Liver (tissue), 3 donors: ENCODE data around the gene TMPRSS11F.

Source experiments
- ATF3 ChIP-seq: IDR thresholded peaks from 2 replicates; pipeline ENCODE4 v1.6.1; 2016; ENCODE audit warnings: antibody characterized with exemption
- CTCF ChIP-seq: fragments of 150-350 bp; IDR thresholded peaks from 2 replicates; pipeline ENCODE4 v1.5.1; 2017; ENCODE audit warnings: improper control_type of control experiment, low read depth, low read length; ENCODE audit not compliant: missing input control
- EGR1 ChIP-seq, 2 donors: IDR thresholded peaks; 2 replicates each; pipeline ENCODE4 v1.6.1; 2016 to 2018; ENCODE audit warnings: antibody characterized with exemption in 2 of 2, low read depth in 2 of 2
- FOXA1 ChIP-seq: IDR thresholded peaks from 2 replicates; pipeline ENCODE4 v1.6.1; 2016; ENCODE audit warnings: antibody characterized with exemption
- JUND ChIP-seq, 2 donors: IDR thresholded peaks; 2 replicates each; pipeline ENCODE4 v1.6.1; 2016; ENCODE audit warnings: antibody characterized with exemption in 2 of 2
- MAX ChIP-seq: IDR thresholded peaks from 2 replicates; pipeline ENCODE4 v1.6.1; 2016; ENCODE audit warnings: antibody characterized with exemption
- RAD21 ChIP-seq, 2 donors: IDR thresholded peaks; 2 replicates each; pipeline ENCODE4 v1.6.1; 2016; ENCODE audit warnings: antibody characterized with exemption in 2 of 2, mild to moderate bottlenecking in 2 of 2
- REST ChIP-seq: IDR thresholded peaks from 2 replicates; pipeline ENCODE4 v1.6.1; 2016; ENCODE audit warnings: antibody characterized with exemption, mild to moderate bottlenecking
- TAF1 ChIP-seq: conservative IDR thresholded peaks from 2 replicates; pipeline ENCODE4 v1.6.1; 2016; ENCODE audit warnings: antibody characterized with exemption, mild to moderate bottlenecking
- YY1 ChIP-seq: IDR thresholded peaks from 2 replicates; pipeline ENCODE4 v1.6.1; 2016; ENCODE audit warnings: antibody characterized with exemption, mild to moderate bottlenecking
- ZBTB33 ChIP-seq: IDR thresholded peaks from 2 replicates; pipeline ENCODE4 v1.6.1; 2016; ENCODE audit warnings: antibody characterized with exemption
- donor health status: healthy.
- donor health status: healthy.

- no peak for TF ChIP-seq CTCF
- TF ChIP-seq FOXA1: no peak
- TF ChIP-seq REST: no peak
- TF ChIP-seq RAD21 (IDR thresholded peaks at IDR 0.05): no peak
- no peak for TF ChIP-seq MAX
- no peak for TF ChIP-seq ATF3
- no peak for TF ChIP-seq JUND (IDR thresholded peaks at IDR 0.05)
- TF ChIP-seq TAF1: no peak
- TF ChIP-seq EGR1 (IDR thresholded peaks at IDR 0.05; ENCODE audit: low read depth in 2 of 2): no peak
- no peak for TF ChIP-seq YY1
- TF ChIP-seq ZBTB33: no peak
These were observed 49.7 kb downstream of the TMPRSS11F start for GRCh38 chr4:68079928-68080327.
